GM18499 (cell line): ENCODE results near the gene PABPC1L2A.
"Not testable (repeated sequence)": the region's sequence is repeated elsewhere in the genome, so short reads cannot be mapped to it uniquely, and the experiment has no call there.

Experiments used
- ATAC-seq: cut with Tn5 transposase; IDR thresholded peaks from one replicate; pipeline ENCODE4 v1.9.1; 2021; ENCODE audit warnings: moderate number of reproducible peaks; ENCODE audit not compliant: insufficient read depth, unreplicated experiment

The PABPC1L2A gene

DNA sequence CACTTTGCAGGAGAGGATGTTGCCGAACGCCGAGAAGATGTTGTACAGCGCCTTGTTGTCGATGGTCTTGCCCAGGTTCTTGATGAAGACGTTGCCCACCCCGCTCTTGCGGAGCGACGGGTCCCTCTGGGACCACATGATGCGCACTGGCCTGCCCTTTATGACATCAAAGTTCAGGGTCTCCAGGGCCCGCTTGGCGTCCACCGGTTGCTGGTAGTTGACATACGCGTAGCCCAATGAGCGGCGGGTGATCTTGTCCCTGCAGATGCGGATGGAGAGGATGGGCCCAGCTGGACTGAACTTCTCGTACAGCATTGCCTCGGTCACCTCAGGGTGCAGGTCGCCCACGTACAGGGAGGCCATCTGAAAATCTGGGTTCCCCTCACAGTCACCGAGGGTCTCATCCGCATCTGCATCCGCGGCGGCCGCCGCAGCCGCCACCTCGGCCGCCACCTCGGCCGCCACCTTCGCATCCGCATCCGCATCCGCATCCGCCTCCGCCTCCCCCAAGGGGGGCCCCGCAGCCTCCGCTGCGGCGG, at the start of gene PABPC1L2A:
TSS of gene PABPC1L2A (minus strand) at position 489 of the 539 bp plus-strand sequence. CDS start at position 363, 126 bp downstream.
- ATAC-seq, result not testable (repeated sequence)

GRCh38 chrX:73127700-73128241, 48.5 kb upstream of the PABPC1L2A start:
- ATAC-seq, result no peak

DNA sequence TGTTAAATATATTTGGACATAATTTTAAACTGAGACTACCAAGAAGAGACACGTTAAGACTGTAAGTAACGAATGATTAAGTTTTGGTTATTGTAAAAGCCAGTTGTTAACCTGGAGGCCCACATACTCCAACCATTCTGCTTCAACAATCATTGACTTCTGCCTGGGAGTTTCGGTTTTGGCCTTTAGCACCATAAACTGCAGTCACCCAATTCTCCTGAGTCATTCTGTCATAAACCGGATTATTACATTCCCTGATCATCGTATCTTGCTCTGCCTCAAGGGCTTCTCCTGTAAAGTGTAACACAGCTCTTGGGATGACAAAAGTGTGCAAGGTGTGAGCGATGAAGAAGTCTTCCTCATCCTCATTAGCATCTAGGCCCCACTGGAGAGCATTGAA, 46.9 kb upstream of the PABPC1L2A start:
- no peak for ATAC-seq

DNA sequence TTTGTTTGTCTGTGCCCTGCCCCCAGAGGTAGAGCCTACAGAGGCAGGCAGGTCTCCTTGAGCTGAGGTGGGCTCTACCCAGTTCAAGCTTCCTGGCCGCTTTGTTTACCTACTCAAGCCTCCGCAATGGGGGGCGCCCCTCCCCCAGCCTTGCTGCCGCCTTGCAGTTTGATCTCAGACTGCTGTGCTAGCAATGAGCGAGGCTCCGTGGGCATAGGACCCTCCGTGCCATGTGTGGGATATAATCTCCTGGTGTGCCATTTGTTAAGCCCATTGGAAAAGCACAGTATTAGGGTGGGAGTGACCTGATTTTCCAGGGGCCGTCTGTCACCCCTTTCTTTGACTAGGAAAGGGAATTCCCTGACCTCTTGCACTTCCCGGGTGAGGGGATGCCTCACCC, 20.2 kb upstream of the PABPC1L2A start:
- ATAC-seq, result not testable (repeated sequence)

- not testable (repeated sequence) for ATAC-seq
Measured at GRCh38 chrX:73086766-73087165, 7.5 kb upstream of the PABPC1L2A start.

GRCh38 chrX:73079884-73080283, 572 bp upstream of the PABPC1L2A start:
- not testable (repeated sequence) for ATAC-seq

DNA sequence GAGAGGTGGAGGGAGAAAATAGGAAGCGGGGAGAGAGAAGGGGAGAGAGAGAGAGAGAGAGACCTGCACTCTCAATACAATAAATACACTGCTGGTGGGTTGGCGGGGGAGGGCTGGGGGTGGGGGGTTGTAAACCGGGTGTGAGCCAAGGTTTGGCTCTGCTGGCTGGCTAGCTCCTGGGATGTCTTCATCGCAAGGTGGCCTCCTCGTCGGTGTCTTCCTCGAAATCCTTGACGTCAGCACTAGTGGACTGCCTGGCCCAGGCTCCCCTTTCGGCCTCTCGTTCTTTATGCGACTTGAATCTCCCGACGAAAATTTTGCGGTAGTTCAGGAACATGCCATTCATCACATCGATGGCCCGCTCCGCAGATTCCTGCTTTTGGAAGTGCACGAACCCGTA, 715 bp downstream of the PABPC1L2A start:
- ATAC-seq, result not testable (repeated sequence)

DNA sequence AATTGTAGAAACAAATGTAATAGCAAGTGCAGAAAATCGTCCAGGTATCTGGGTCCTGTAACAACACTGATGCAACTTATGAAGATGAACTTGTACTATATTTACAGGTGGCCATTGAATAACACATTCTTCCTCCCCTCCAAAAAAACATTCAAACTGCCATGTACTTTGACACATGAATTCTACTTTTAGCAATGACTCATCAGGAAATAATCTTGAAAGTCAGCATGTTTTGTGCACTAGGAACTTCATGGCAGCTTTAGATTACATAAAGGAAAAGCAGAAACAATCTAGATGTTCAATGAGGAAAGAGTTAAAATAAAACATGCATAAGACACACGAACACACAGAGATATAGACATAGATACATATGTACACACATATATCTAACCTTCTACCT, 2.5 kb downstream of the PABPC1L2A start:
- no peak for ATAC-seq

DNA sequence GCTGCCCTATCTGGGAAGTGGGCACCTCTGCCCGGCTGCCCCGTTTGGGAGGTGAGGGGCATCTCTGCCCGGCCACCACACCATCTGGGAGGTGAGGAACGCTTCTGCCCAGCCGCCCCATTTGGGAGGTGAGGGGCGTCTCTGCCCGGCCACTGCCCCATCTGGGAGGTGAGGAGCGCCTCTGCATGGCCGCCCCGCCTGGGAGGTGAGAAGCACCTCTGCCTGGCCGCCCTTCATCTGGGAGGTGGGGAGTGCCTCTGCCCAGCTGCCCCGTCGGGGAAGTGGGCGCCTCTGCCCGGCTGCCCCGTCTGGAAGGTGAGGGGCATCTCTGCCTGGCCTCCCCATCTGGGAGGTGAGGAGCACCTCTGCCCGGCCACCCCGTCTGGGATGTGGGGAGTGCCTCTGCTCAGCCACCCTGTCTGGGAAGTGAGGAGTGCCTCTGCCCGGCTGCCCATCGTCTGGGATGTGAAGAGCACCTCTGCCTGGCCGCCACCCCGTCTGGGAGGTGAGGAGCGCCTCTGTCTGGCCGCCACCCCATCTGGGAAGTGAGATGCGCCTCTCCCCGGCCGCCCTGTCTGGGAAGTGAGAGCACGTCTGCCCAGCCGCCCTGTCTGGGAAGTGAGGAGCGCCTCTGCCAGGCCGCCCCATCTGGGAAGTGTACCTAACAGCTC, 9.8 kb downstream of the PABPC1L2A start:
- ATAC-seq, result no peak

DNA sequence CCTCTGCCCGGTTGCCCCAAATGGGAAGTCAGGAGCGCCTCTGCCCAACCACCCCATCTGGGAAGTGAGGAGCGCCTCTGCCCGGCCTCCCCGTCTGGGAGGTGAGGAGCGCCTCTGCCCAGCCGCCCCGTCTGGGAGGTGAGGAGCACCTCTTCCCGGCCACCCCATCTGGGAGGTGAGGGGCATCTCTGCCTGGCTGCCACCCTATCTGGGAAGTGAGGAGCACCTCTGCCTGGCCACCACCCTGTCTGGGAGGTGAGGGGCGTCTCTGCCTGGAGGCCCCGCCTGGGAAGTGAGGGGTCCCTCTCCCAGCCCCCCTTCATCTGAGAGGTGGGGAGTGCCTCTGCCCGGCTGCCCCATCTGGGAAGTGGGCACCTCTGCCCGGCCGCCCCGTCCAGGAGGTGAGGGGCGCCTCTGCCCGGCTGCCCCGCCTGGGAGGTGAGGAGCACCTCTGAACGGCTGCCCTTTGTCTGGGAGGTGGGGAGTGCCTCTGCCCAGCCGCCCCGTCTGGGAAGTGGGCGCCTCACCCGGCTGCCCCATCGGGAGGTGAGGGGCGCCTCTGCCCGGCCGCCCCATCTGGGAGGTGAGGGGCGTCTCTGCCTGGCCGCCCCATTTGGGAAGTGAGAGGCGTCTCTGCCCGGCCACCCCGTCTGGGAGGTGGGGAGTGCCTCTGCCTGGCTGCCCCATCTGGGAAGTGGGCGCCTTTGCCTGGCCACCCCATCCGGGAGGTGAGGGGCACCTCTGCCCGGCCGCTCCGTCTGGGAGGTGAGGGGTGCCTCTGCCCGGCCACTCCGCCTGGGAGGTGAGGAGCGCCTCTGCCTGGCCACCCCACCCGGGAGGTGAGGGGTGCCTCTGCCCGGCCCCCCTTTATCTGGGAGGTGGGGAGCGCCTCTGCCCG, 10.6 kb downstream of the PABPC1L2A start:
- no peak for ATAC-seq

DNA sequence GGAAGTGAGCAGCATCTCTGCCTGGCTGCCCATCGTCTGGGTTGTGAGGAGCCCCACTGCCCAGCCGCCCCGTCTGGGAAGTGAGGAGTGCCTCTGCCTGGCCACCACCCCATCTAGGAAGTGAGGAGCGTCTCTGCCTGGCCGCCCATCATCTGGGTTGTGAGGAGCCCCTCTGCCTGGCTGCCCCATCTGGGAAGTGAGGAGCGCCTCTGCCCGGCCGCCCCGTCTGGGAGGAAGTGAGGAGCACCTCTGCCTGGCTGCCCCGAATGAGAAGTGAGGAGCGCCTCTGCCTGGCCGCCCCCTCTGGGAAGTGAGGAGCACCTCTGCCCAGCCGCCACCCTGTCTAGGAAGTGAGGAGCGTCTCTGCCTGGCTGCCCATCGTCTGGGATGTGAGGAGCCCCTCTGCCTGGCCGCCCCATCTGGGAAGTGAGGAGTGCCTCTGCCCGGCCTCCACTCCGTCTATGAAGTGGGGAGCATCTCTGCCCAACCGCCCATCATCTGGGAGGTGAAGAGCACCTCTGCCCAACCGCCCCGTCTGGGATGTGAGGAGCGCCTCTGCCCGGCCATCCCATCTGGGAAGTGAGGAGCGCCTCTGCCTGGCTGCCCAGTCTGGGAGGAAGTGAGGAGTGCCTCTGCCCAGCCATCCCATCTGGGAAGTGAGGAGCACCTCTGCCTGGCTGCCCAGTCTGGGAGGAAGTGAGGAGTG, 11.4 kb downstream of the PABPC1L2A start:
- not testable (repeated sequence) for ATAC-seq

DNA sequence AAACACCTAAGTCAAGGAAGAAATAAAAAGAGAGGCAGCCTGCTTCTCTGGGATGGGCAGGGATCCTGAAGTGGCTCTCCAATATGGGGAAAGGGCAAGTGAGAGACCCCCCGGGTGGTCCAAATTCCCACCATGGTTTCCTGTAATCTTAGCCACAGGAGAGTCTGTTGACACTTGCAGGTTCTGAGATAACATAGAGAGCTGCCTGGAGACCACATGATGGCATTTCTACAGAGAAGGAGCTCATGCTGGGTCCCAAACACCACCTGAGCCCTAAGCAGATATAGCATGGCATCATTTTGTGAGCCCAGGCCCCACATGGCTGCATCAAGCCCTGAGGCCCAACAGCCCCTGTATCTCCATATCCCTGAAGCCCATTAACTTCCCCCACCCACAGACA, 50.4 kb downstream of the PABPC1L2A start:
- ATAC-seq, result no peak
